ENCODE measurements around the gene MAN1C1. TPM values are rescaled to one million over a fixed set of nuclear protein-coding genes. Genes with fewer than 3 reads are reported as not detected.

MAN1C1 gene
- total and polyA plus RNA-seq, 9 of the 15 experiments (the other 6 are each of a cell fraction or from before 2014, with no cell fraction given), result 0.04 to 0.44 (median 0.10) TPM; not detected in 3

GRCh38 chr1:25624156-25624555 is 7.6 kb downstream of the MAN1C1 start:
- Histone ChIP-seq H3K27ac (ENCODE audit: extremely low read depth, low read depth, low read length) (no peak overlapping the region), H3K9me1 (ENCODE audit: control insufficient read depth, insufficient read depth, low read length) (peaks cover 1% of the 10 kb centered on the region), H3K79me2 (ENCODE audit: control insufficient read depth, insufficient read depth, low read length) (no peaks in the 10 kb centered on the region), H4K20me1 (replicated peaks; ENCODE audit: control insufficient read depth, insufficient read depth, low read length) (0 out of 2 replicates have a peak, but pooled peaks cover 7% of the 10 kb centered on the region), H3K9me3 (replicated peaks; ENCODE audit: control insufficient read depth, insufficient read depth, low read depth, low read length) (no peaks in the 10 kb centered on the region), H3K27me3 (ENCODE audit: control insufficient read depth in 2 of 2, insufficient read depth in 2 of 2, low read length in 2 of 2) (peaks cover 41 to 43% of the 10 kb centered on the region in 2 experiments), H3K9ac (ENCODE audit: insufficient read depth in 1 of 2, low read depth in 2 of 2, low read length in 2 of 2) (no peak overlapping the region), H3K4me1 (replicated peaks in 1 of 2; ENCODE audit: control insufficient read depth in 2 of 2, insufficient read depth in 2 of 2, low read length in 2 of 2) (no peaks in the 10 kb centered on the region), H3K4me2 (ENCODE audit: insufficient read depth, low read length) (no peak overlapping the region), H3K4me3 (no peak overlapping the region), H3K36me3 (ENCODE audit: control insufficient read depth, insufficient read depth, low read length) (no peaks in the 10 kb centered on the region), H2AFZ (ENCODE audit: low read depth, low read length) (no peak overlapping the region)
- CTCF ChIA-PET (ENCODE audit: low intra/inter-chr PET ratio), result no interaction called here
- DNase-seq (ENCODE audit: extremely low read depth in 1 of 4, low spot score in 3 of 4), result no peak
- 0% methylated on average over 3 of the region's 3 CpGs for WGBS (ENCODE audit: insufficient coverage, low coverage, missing lambda C conversion rate)
- FAIRE-seq, result no peak
- POLR2A ChIA-PET, result interaction anchor here (0.7 kb wide), 1 partner anchor 120 kb away, joined by 3 read pairs; no protein-coding TSS in a partner anchor
- in situ Hi-C loops (cut with MboI) (no loop called here), intact Hi-C loops (cut with micrococcal nuclease) (no loop called here)
- no peak for TF ChIP-seq SAFB (IDR thresholded peaks at IDR 0.05; ENCODE audit: borderline replicate concordance, low read depth, low read length)
- no peak for TF ChIP-seq MNT (conservative IDR thresholded peaks at IDR 0.05)
- no peak for TF ChIP-seq ZNF696 (CRISPR knock-in tag; conservative IDR thresholded peaks at IDR 0.05)
- no TSS peak for BruUV-seq (replicated peaks)
- no peak for ATAC-seq

- Histone ChIP-seq H3K36me3 (ENCODE audit: control insufficient read depth, insufficient read depth, low read length) (no peaks in the 10 kb centered on the region), H3K9me1 (ENCODE audit: control insufficient read depth, insufficient read depth, low read length) (no peaks in the 10 kb centered on the region), H3K4me1 (replicated peaks in 1 of 2; ENCODE audit: control insufficient read depth in 2 of 2, insufficient read depth in 2 of 2, low read length in 2 of 2) (no peaks in the 10 kb centered on the region), H3K4me3 (no peak overlapping the region), H3K4me2 (ENCODE audit: insufficient read depth, low read length) (no peak overlapping the region), H3K79me2 (ENCODE audit: control insufficient read depth, insufficient read depth, low read length) (no peaks in the 10 kb centered on the region), H4K20me1 (replicated peaks; ENCODE audit: control insufficient read depth, insufficient read depth, low read length) (0 out of 2 replicates have a peak, but pooled peaks cover 4% of the 10 kb centered on the region), H3K9me3 (replicated peaks; ENCODE audit: control insufficient read depth, insufficient read depth, low read depth, low read length) (no peaks in the 10 kb centered on the region), H2AFZ (ENCODE audit: low read depth, low read length) (no peak overlapping the region), H3K27me3 (ENCODE audit: control insufficient read depth in 2 of 2, insufficient read depth in 2 of 2, low read length in 2 of 2) (peaks cover 37 to 39% of the 10 kb centered on the region in 2 experiments), H3K27ac (ENCODE audit: extremely low read depth, low read depth, low read length) (no peak overlapping the region), H3K9ac (ENCODE audit: insufficient read depth in 1 of 2, low read depth in 2 of 2, low read length in 2 of 2) (no peak overlapping the region)
- ChIA-PET CTCF (ENCODE audit: low intra/inter-chr PET ratio) (no interaction called here), POLR2A (no interaction called here)
- ATAC-seq (no peak), FAIRE-seq (no peak), DNase-seq (ENCODE audit: extremely low read depth in 1 of 4, low spot score in 3 of 4) (no peak)
- WGBS (ENCODE audit: insufficient coverage, low coverage, missing lambda C conversion rate), result 1% methylated on average over 5 of the region's 5 CpGs
- intact Hi-C loops (cut with micrococcal nuclease) (no loop called here), in situ Hi-C loops (cut with MboI) (no loop called here)
- BruUV-seq (replicated peaks), result no TSS peak
- TF ChIP-seq DACH1 (IDR thresholded peaks at IDR 0.05; ENCODE audit: partially characterized antibody) (no peak), ZBTB11 (CRISPR knock-in tag; IDR thresholded peaks at IDR 0.05) (no peak), SMARCA5 (IDR thresholded peaks at IDR 0.05) (no peak), MXI1 (IDR thresholded peaks at IDR 0.05; ENCODE audit: low read depth, low read length) (no peak), HNRNPL (IDR thresholded peaks at IDR 0.05; ENCODE audit: low read depth, low read length) (no peak), STAT5B (CRISPR knock-in tag; IDR thresholded peaks at IDR 0.05) (no peak)
These were observed 8.0 kb downstream of the MAN1C1 start for GRCh38 chr1:25624604-25625003.
